Uterus (tissue), 4 donors: Measurements from ENCODE around the gene HERC3. TPM values are rescaled to one million over a fixed set of nuclear protein-coding genes. Genes with fewer than 3 reads are reported as not detected.

ENCODE experiments used
- DNase-seq, 2 donors: peaks; one replicate each; pipeline ENCODE4 v3.0.0-alpha.2; 2019 to 2020
- H3K27ac ChIP-seq, 2 donors: fragments of 200-600 bp; sonication (generic); 1 replicate in 1 of 2; 2 replicates in 1 of 2; pipeline ENCODE4 v1.5.1; 2016 to 2018
- H3K27me3 ChIP-seq, 2 donors: fragments of 200-600 bp; sonication (generic); one replicate each; pipeline ENCODE4 v1.5.1; 2018 to 2019; ENCODE audit warnings: control low read depth in 1 of 2
- H3K36me3 ChIP-seq, 2 donors: fragments of 200-600 bp; sonication (generic); one replicate each; pipeline ENCODE4 v1.5.1; 2019; ENCODE audit warnings: control low read depth in 1 of 2
- H3K4me1 ChIP-seq, 2 donors: fragments of 200-600 bp; sonication (generic); one replicate each; pipeline ENCODE4 v1.5.1; 2018 to 2019; ENCODE audit warnings: control low read depth in 1 of 2
- H3K4me3 ChIP-seq, 2 donors: fragments of 200-600 bp; sonication (generic); 1 replicate in 1 of 2; 2 replicates in 1 of 2; pipeline ENCODE4 v1.5.1; 2018 to 2019; ENCODE audit warnings: mild to moderate bottlenecking in 1 of 2
- H3K9me3 ChIP-seq, 2 donors: fragments of 200-600 bp; sonication (generic); one replicate each; pipeline ENCODE4 v1.5.1; 2019; ENCODE audit warnings: control low read depth in 1 of 2
- CTCF ChIP-seq, 4 experiments: fragments of 200-600 bp in 2 of 4; fragments of 450-650 bp in 2 of 4; sonication (generic) in 2 of 4; IDR thresholded peaks; one replicate each; pipeline ENCODE4 v1.5.1; 2016 to 2019; ENCODE audit warnings: antibody characterized with exemption in 4 of 4, mild to moderate bottlenecking in 2 of 4, moderate library complexity in 1 of 4
- POLR2A ChIP-seq, 2 donors: fragments of 450-650 bp; IDR thresholded peaks; one replicate each; pipeline ENCODE4 v1.6.1; 2016; ENCODE audit warnings: antibody characterized with exemption in 2 of 2, mild to moderate bottlenecking in 1 of 2, moderate library complexity in 1 of 2
- intact Hi-C: fragments of 100-400 bp; cut with DNase I; formaldehyde crosslinking; loops from one replicate; pipeline ENCODE4 v1.15.1; 2023; ENCODE audit warnings: low total_unique reads
- total RNA-seq, 4 donors: library from RNA; depleted of rRNA in 3 of 4; stranded (reverse); fragments of >200 nt in 3 of 4; gene quantifications; one replicate each; pipeline versions ENCODE4 v1.1.0 to v1.2.4, GENCODE V29; 2014 to 2023
- donor health status: DM: yes; HTN: yes; CAD: no.

The HERC3 gene
- total RNA-seq, 4 donors from 2014 or later = 20.6 to 54.8 (median 37.0) TPM

GRCh38 chr4:88698519-88698918 lies 106.2 kb downstream of the HERC3 start:
- no peak for DNase-seq
- no peaks in the 10 kb centered on the region for H3K27me3 ChIP-seq
- TF ChIP-seq POLR2A (IDR thresholded peaks at IDR 0.05) (no peak), CTCF (IDR thresholded peaks at IDR 0.05) (no peak)
- no peaks in the 10 kb centered on the region for H3K4me1 ChIP-seq
- peak overlapping the region in 1 of 2 donors; percentile 83 for H3K27ac ChIP-seq
- H3K36me3 ChIP-seq = no peaks in the 10 kb centered on the region
- intact Hi-C loops = no loop called here
- H3K4me3 ChIP-seq = no peak overlapping the region
- H3K9me3 ChIP-seq = no peaks in the 10 kb centered on the region

GRCh38 chr4:88702782-88703181 lies 110.5 kb downstream of the HERC3 start:
- no peaks in the 10 kb centered on the region for H3K27me3 ChIP-seq
- H3K9me3 ChIP-seq = no peaks in the 10 kb centered on the region
- intact Hi-C loops = no loop called here
- H3K4me1 ChIP-seq = no peaks in the 10 kb centered on the region
- TF ChIP-seq CTCF (IDR thresholded peaks at IDR 0.05) = no peak
- no peak for TF ChIP-seq POLR2A (IDR thresholded peaks at IDR 0.05)
- no peak for DNase-seq
- H3K27ac ChIP-seq = no peak overlapping the region
- H3K4me3 ChIP-seq = no peak overlapping the region
- no peaks in the 10 kb centered on the region for H3K36me3 ChIP-seq

GRCh38 chr4:88705223-88705622 lies 112.9 kb downstream of the HERC3 start:
- Histone ChIP-seq H3K36me3 (no peaks in the 10 kb centered on the region), H3K27ac (no peak overlapping the region), H3K4me1 (no peaks in the 10 kb centered on the region), H3K4me3 (no peak overlapping the region), H3K9me3 (no peaks in the 10 kb centered on the region), H3K27me3 (no peaks in the 10 kb centered on the region)
- intact Hi-C loops = no loop called here
- DNase-seq = no peak
- TF ChIP-seq POLR2A (IDR thresholded peaks at IDR 0.05) (no peak), CTCF (IDR thresholded peaks at IDR 0.05) (no peak)

- Histone ChIP-seq H3K4me3 (no peak overlapping the region), H3K4me1 (no peaks in the 10 kb centered on the region), H3K27ac (peak overlapping the region in 1 of 2 donors; percentile 11), H3K36me3 (no peaks in the 10 kb centered on the region), H3K27me3 (no peaks in the 10 kb centered on the region), H3K9me3 (no peaks in the 10 kb centered on the region)
- TF ChIP-seq POLR2A (IDR thresholded peaks at IDR 0.05) (no peak), CTCF (IDR thresholded peaks at IDR 0.05) (no peak)
- DNase-seq = no peak
- intact Hi-C loops = loop anchor here (2.0 kb wide), 1 partner anchor 317 kb away; no protein-coding TSS in a partner anchor
Observed at GRCh38 chr4:88705805-88706492, 113.7 kb downstream of the HERC3 start.

GRCh38 chr4:88706574-88706973 lies 114.3 kb downstream of the HERC3 start:
- intact Hi-C loops = loop anchor here (2.0 kb wide), 1 partner anchor 316 kb away; no protein-coding TSS in a partner anchor
- H3K27me3 ChIP-seq = no peaks in the 10 kb centered on the region
- no peaks in the 10 kb centered on the region for H3K9me3 ChIP-seq
- no peak for TF ChIP-seq POLR2A (IDR thresholded peaks at IDR 0.05)
- peak; percentile 49 to 68 (median 56) for TF ChIP-seq CTCF (IDR thresholded peaks at IDR 0.05)
- H3K36me3 ChIP-seq = no peaks in the 10 kb centered on the region
- peak; percentile 32 to 41 for DNase-seq
- H3K27ac ChIP-seq = peak overlapping the region; percentile 10 to 29
- H3K4me3 ChIP-seq = no peak overlapping the region
- no peaks in the 10 kb centered on the region for H3K4me1 ChIP-seq
